ENCODE measurements around the gene ELOB.

GRCh38 chr16:2734844-2735515, 42.1 kb downstream of the ELOB start:
- TF ChIP-seq ETV6 (CRISPR knock-in tag; conservative IDR thresholded peaks at IDR 0.05), result no peak
- TF ChIP-seq ZNF530 (CRISPR knock-in tag; IDR thresholded peaks at IDR 0.05; ENCODE audit: low read depth), result no peak
- TF ChIP-seq ADNP (CRISPR knock-in tag; IDR thresholded peaks at IDR 0.05), result no peak

Measured in HepG2 (cell line).